T-helper 1 cell treated with Interleukin-12 subunit alpha and Interleukin-12 subunit beta and Interleukin-4 antibody, amounts not matched to agents 30 μg/mL and 1 μg/mL, for 36 hours (primary cell): Measurements from ENCODE around the gene TBX21.

Experiments
- H3K27ac Mint-ChIP-seq: one replicate; pipeline ENCODE4 v1.8.0; 2021; ENCODE audit warnings: mild to moderate bottlenecking, mixed read lengths
- H3K27me3 Mint-ChIP-seq: one replicate; pipeline ENCODE4 v1.8.0; 2021; ENCODE audit warnings: low read depth, mixed read lengths
- H3K36me3 Mint-ChIP-seq: one replicate; pipeline ENCODE4 v1.8.0; 2021; ENCODE audit warnings: low read depth, mixed read lengths
- H3K4me1 Mint-ChIP-seq: one replicate; pipeline ENCODE4 v1.8.0; 2021; ENCODE audit warnings: low read depth, mixed read lengths
- H3K4me3 Mint-ChIP-seq: one replicate; pipeline ENCODE4 v1.8.0; 2021; ENCODE audit warnings: mild to moderate bottlenecking, moderate library complexity, mixed read lengths
- H3K9me3 Mint-ChIP-seq: one replicate; pipeline ENCODE4 v1.8.0; 2021; ENCODE audit warnings: mixed read lengths

TBX21 gene

GRCh38 chr17:47715669-47716325 lies 17.2 kb upstream of the TBX21 start:
- peaks cover 74% of the 10 kb centered on the region for H3K4me1 Mint-ChIP-seq
- peaks cover under 1% of the 10 kb centered on the region for H3K36me3 Mint-ChIP-seq
- no peaks in the 10 kb centered on the region for H3K9me3 Mint-ChIP-seq
- H3K27me3 Mint-ChIP-seq: no peaks in the 10 kb centered on the region
- no peak overlapping the region for H3K4me3 Mint-ChIP-seq
- peak overlapping the region; percentile 45 for H3K27ac Mint-ChIP-seq

GRCh38 chr17:47716375-47716774 lies 16.7 kb upstream of the TBX21 start:
- Mint-ChIP-seq H3K4me3 (no peak overlapping the region), H3K4me1 (peaks cover 79% of the 10 kb centered on the region), H3K36me3 (no peaks in the 10 kb centered on the region), H3K27me3 (no peaks in the 10 kb centered on the region), H3K27ac (peak overlapping the region; percentile 45), H3K9me3 (no peaks in the 10 kb centered on the region)

GRCh38 chr17:47717261-47717697 lies 15.8 kb upstream of the TBX21 start:
- H3K4me3 Mint-ChIP-seq: peak overlapping the region; percentile 21
- peaks cover 78% of the 10 kb centered on the region for H3K4me1 Mint-ChIP-seq
- no peaks in the 10 kb centered on the region for H3K9me3 Mint-ChIP-seq
- no peaks in the 10 kb centered on the region for H3K27me3 Mint-ChIP-seq
- peak overlapping the region; percentile 31 for H3K27ac Mint-ChIP-seq
- H3K36me3 Mint-ChIP-seq: no peaks in the 10 kb centered on the region

- H3K27me3 Mint-ChIP-seq: no peaks in the 10 kb centered on the region
- peaks cover 75% of the 10 kb centered on the region for H3K4me1 Mint-ChIP-seq
- H3K36me3 Mint-ChIP-seq: no peaks in the 10 kb centered on the region
- H3K27ac Mint-ChIP-seq: peak overlapping the region; percentile 87
- H3K9me3 Mint-ChIP-seq: no peaks in the 10 kb centered on the region
- peak overlapping the region; percentile 74 for H3K4me3 Mint-ChIP-seq
Measured at GRCh38 chr17:47717979-47718621, 14.9 kb upstream of the TBX21 start.

- Mint-ChIP-seq H3K9me3 (no peaks in the 10 kb centered on the region), H3K36me3 (no peaks in the 10 kb centered on the region), H3K4me3 (peak overlapping the region; percentile 74), H3K4me1 (peaks cover 73% of the 10 kb centered on the region), H3K27me3 (no peaks in the 10 kb centered on the region), H3K27ac (peak overlapping the region; percentile 87)
Measured at GRCh38 chr17:47718634-47719405, 14.2 kb upstream of the TBX21 start.

- peaks cover 69% of the 10 kb centered on the region for H3K4me1 Mint-ChIP-seq
- peak overlapping the region; percentile 74 for H3K4me3 Mint-ChIP-seq
- H3K27ac Mint-ChIP-seq: peak overlapping the region; percentile 87
- H3K27me3 Mint-ChIP-seq: no peaks in the 10 kb centered on the region
- H3K9me3 Mint-ChIP-seq: no peaks in the 10 kb centered on the region
- no peaks in the 10 kb centered on the region for H3K36me3 Mint-ChIP-seq
Measured at GRCh38 chr17:47719411-47720152, 13.5 kb upstream of the TBX21 start.

GRCh38 chr17:47720196-47720595 lies 12.8 kb upstream of the TBX21 start:
- H3K36me3 Mint-ChIP-seq: no peaks in the 10 kb centered on the region
- no peaks in the 10 kb centered on the region for H3K9me3 Mint-ChIP-seq
- H3K27me3 Mint-ChIP-seq: no peaks in the 10 kb centered on the region
- peak overlapping the region; percentile 74 for H3K4me3 Mint-ChIP-seq
- H3K27ac Mint-ChIP-seq: peak overlapping the region; percentile 87
- peaks cover 72% of the 10 kb centered on the region for H3K4me1 Mint-ChIP-seq

GRCh38 chr17:47720754-47721533 lies 12.1 kb upstream of the TBX21 start:
- Mint-ChIP-seq H3K36me3 (no peaks in the 10 kb centered on the region), H3K9me3 (no peaks in the 10 kb centered on the region), H3K27me3 (no peaks in the 10 kb centered on the region), H3K27ac (peak overlapping the region; percentile 87), H3K4me1 (peaks cover 71% of the 10 kb centered on the region), H3K4me3 (peak overlapping the region; percentile 74)

GRCh38 chr17:47721725-47722124 lies 11.3 kb upstream of the TBX21 start:
- no peaks in the 10 kb centered on the region for H3K9me3 Mint-ChIP-seq
- H3K4me1 Mint-ChIP-seq: peaks cover 72% of the 10 kb centered on the region
- H3K36me3 Mint-ChIP-seq: no peaks in the 10 kb centered on the region
- no peaks in the 10 kb centered on the region for H3K27me3 Mint-ChIP-seq
- H3K4me3 Mint-ChIP-seq: peak overlapping the region; percentile 74
- H3K27ac Mint-ChIP-seq: peak overlapping the region; percentile 87

- H3K9me3 Mint-ChIP-seq: no peaks in the 10 kb centered on the region
- H3K27me3 Mint-ChIP-seq: no peaks in the 10 kb centered on the region
- peaks cover 69% of the 10 kb centered on the region for H3K4me1 Mint-ChIP-seq
- no peaks in the 10 kb centered on the region for H3K36me3 Mint-ChIP-seq
- H3K27ac Mint-ChIP-seq: peak overlapping the region; percentile 6
- H3K4me3 Mint-ChIP-seq: peak overlapping the region; percentile 7
Measured at GRCh38 chr17:47724705-47725104, 8.3 kb upstream of the TBX21 start.

GRCh38 chr17:47725446-47726111 lies 7.5 kb upstream of the TBX21 start:
- Mint-ChIP-seq H3K36me3 (no peaks in the 10 kb centered on the region), H3K4me1 (peaks cover 67% of the 10 kb centered on the region), H3K27ac (peak overlapping the region; percentile 41), H3K4me3 (no peak overlapping the region), H3K9me3 (no peaks in the 10 kb centered on the region), H3K27me3 (no peaks in the 10 kb centered on the region)

GRCh38 chr17:47726796-47727703 lies 6.0 kb upstream of the TBX21 start:
- H3K27me3 Mint-ChIP-seq: no peaks in the 10 kb centered on the region
- peak overlapping the region; percentile 9 for H3K4me3 Mint-ChIP-seq
- H3K27ac Mint-ChIP-seq: peak overlapping the region; percentile 50

GRCh38 chr17:47727704-47728036 lies 5.4 kb upstream of the TBX21 start:
- no peaks in the 10 kb centered on the region for H3K36me3 Mint-ChIP-seq
- peaks cover 72% of the 10 kb centered on the region for H3K4me1 Mint-ChIP-seq
- H3K27me3 Mint-ChIP-seq: no peaks in the 10 kb centered on the region
- H3K4me3 Mint-ChIP-seq: no peak overlapping the region
- no peak overlapping the region for H3K27ac Mint-ChIP-seq
- no peaks in the 10 kb centered on the region for H3K9me3 Mint-ChIP-seq

More at GRCh38 chr17:47726796-47727703, 6.0 kb upstream of the TBX21 start:
- Mint-ChIP-seq H3K4me1 (peaks cover 65% of the 10 kb centered on the region), H3K36me3 (no peaks in the 10 kb centered on the region), H3K9me3 (no peaks in the 10 kb centered on the region)
